ENCODE results near the gene NUMBL. TPM values are rescaled to one million over a fixed set of nuclear protein-coding genes. Genes with fewer than 3 reads are reported as not detected.

Gene NUMBL
- total and polyA plus RNA-seq, 9 of the 15 experiments (the other 6 are each of a cell fraction or from before 2014, with no cell fraction given), result 0.39 to 38.6 (median 6.6) TPM

DNA sequence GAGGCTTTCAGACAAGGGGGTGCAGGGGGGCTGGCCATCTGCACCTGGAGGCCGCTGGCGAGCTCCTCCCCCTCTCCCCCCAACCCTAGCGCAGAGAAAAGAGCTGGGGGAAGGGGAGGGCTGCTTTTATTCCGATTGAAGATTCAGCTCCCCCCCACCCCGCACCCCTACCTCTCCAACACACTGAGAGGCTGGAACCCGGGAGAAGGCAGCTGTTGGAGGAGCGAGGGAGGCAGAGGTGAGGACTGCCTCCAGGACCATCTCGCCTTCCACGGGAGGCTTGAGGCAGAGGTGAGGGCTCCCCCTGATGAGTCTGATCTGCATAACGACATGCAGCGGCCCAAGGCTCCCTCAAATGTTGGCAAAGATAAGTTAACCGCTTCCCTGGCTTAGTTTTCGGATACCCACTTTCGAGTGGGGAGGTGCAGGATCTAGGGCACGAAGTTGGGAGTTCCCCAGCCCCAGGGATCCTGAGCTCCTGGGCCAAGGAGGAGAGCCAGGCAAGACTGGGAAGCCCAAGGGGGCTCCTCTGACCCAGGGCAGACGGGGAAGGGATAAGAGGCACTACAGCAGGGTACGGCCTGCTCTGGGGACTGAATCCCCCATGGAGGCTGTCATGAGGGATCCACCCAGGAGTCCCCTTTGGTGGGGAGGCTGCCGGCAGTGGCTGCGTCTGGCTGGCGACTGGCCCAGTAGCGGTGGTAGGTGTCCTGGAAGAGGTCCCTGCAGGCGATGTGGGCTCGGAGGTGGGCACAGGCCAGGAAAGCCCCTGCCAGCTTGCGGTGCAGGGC is 1.2 kb upstream of the NUMBL start (continued):
- TF ChIP-seq YY1 (IDR thresholded peaks at IDR 0.05; ENCODE audit: borderline replicate concordance in 1 of 3, control insufficient read depth in 1 of 3, extremely low read depth in 1 of 3, insufficient read depth in 3 of 3, insufficient read length in 1 of 3, insufficient replicate concordance in 2 of 3, low read depth in 1 of 3, low read length in 2 of 3), result no peak
- TF ChIP-seq NONO (IDR thresholded peaks at IDR 0.05; ENCODE audit: low read depth in 2 of 2, low read length in 1 of 2), result no peak
- no peak for TF ChIP-seq ZBTB17 (CRISPR knock-in tag; IDR thresholded peaks at IDR 0.05)
- TF ChIP-seq, protein P1, sequence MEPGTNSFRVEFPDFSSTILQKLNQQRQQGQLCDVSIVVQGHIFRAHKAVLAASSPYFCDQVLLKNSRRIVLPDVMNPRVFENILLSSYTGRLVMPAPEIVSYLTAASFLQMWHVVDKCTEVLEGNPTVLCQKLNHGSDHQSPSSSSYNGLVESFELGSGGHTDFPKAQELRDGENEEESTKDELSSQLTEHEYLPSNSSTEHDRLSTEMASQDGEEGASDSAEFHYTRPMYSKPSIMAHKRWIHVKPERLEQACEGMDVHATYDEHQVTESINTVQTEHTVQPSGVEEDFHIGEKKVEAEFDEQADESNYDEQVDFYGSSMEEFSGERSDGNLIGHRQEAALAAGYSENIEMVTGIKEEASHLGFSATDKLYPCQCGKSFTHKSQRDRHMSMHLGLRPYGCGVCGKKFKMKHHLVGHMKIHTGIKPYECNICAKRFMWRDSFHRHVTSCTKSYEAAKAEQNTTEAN (CRISPR knock-in tag; IDR thresholded peaks at IDR 0.05), result no peak
- TF ChIP-seq U2AF2 (optimal IDR thresholded peaks at IDR 0.05; ENCODE audit: low read depth, low read length), result no peak
- no peak for TF ChIP-seq SRF (CRISPR knock-in tag; IDR thresholded peaks at IDR 0.05)
- no peak for TF ChIP-seq ZNF586 (CRISPR knock-in tag; conservative IDR thresholded peaks at IDR 0.05)
- peak; percentile 28 for TF ChIP-seq HNRNPLL (IDR thresholded peaks at IDR 0.05; ENCODE audit: low read depth, low read length, poor library complexity, severe bottlenecking)
- TF ChIP-seq ESRRB (CRISPR knock-in tag; IDR thresholded peaks at IDR 0.05; ENCODE audit: borderline replicate concordance), result no peak
- TF ChIP-seq NR4A1 (CRISPR knock-in tag; IDR thresholded peaks at IDR 0.05), result no peak
- no peak; the same call in 1 of the 2 replicates for TF ChIP-seq NR4A1 (tag; IDR thresholded peaks at IDR 0.05)
- no peak for TF ChIP-seq POLR3A (IDR thresholded peaks at IDR 0.05; ENCODE audit: borderline replicate concordance, extremely low read depth, insufficient read depth, insufficient read length)
- TF ChIP-seq TAF9B (IDR thresholded peaks at IDR 0.05; ENCODE audit: partially characterized antibody), result no peak
- TF ChIP-seq ZBTB8A (IDR thresholded peaks at IDR 0.05; ENCODE audit: partially characterized antibody), result no peak
- TF ChIP-seq, protein P2, sequence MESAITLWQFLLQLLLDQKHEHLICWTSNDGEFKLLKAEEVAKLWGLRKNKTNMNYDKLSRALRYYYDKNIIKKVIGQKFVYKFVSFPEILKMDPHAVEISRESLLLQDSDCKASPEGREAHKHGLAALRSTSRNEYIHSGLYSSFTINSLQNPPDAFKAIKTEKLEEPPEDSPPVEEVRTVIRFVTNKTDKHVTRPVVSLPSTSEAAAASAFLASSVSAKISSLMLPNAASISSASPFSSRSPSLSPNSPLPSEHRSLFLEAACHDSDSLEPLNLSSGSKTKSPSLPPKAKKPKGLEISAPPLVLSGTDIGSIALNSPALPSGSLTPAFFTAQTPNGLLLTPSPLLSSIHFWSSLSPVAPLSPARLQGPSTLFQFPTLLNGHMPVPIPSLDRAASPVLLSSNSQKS (CRISPR knock-in tag; IDR thresholded peaks at IDR 0.05), result no peak
- no peak for TF ChIP-seq ZBTB34 (CRISPR knock-in tag; IDR thresholded peaks at IDR 0.05)
- TF ChIP-seq, protein P3, sequence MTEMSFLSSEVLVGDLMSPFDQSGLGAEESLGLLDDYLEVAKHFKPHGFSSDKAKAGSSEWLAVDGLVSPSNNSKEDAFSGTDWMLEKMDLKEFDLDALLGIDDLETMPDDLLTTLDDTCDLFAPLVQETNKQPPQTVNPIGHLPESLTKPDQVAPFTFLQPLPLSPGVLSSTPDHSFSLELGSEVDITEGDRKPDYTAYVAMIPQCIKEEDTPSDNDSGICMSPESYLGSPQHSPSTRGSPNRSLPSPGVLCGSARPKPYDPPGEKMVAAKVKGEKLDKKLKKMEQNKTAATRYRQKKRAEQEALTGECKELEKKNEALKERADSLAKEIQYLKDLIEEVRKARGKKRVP (CRISPR knock-in tag; IDR thresholded peaks at IDR 0.05), result no peak

All from K562 (cell line).